ENCODE data around the gene PHACTR1. TPM values are rescaled to one million over a fixed set of nuclear protein-coding genes. Genes with fewer than 3 reads are reported as not detected.

PHACTR1 gene
- total and polyA plus RNA-seq, 9 of the 15 experiments (the other 6 are each of a cell fraction or from before 2014, with no cell fraction given), result 11.5 to 32.6 (median 22.0) TPM

GRCh38 chr6:12921467-12921866 lies 204.9 kb downstream of the PHACTR1 start:
- CTCF ChIA-PET (ENCODE audit: low intra/inter-chr PET ratio), result no interaction called here

More at GRCh38 chr6:12921467-12921866, 204.9 kb downstream of the PHACTR1 start:
- in situ Hi-C loops (cut with MboI), result no loop called here
- Histone ChIP-seq H3K4me3 (no peak overlapping the region), H3K9ac (ENCODE audit: insufficient read depth in 1 of 2, low read depth in 2 of 2, low read length in 2 of 2) (no peak overlapping the region), H3K36me3 (ENCODE audit: control insufficient read depth, insufficient read depth, low read length) (no peaks in the 10 kb centered on the region), H4K20me1 (replicated peaks; ENCODE audit: control insufficient read depth, insufficient read depth, low read length) (no peaks in the 10 kb centered on the region; the same call in 1 of the 2 replicates), H3K9me3 (replicated peaks; ENCODE audit: control insufficient read depth, insufficient read depth, low read depth, low read length) (no peaks in the 10 kb centered on the region), H3K27me3 (ENCODE audit: control insufficient read depth in 2 of 2, insufficient read depth in 2 of 2, low read length in 2 of 2) (no peaks in the 10 kb centered on the region), H2AFZ (ENCODE audit: low read depth, low read length) (no peak overlapping the region), H3K4me2 (ENCODE audit: insufficient read depth, low read length) (no peak overlapping the region), H3K79me2 (ENCODE audit: control insufficient read depth, insufficient read depth, low read length) (no peaks in the 10 kb centered on the region), H3K9me1 (ENCODE audit: control insufficient read depth, insufficient read depth, low read length) (no peaks in the 10 kb centered on the region), H3K4me1 (replicated peaks in 1 of 2; ENCODE audit: control insufficient read depth in 2 of 2, insufficient read depth in 2 of 2, low read length in 2 of 2) (no peaks in the 10 kb centered on the region), H3K27ac (ENCODE audit: extremely low read depth, low read depth, low read length) (no peak overlapping the region)
- no peak for ATAC-seq
- FAIRE-seq, result no peak
- BruUV-seq (replicated peaks), result no TSS peak
- TF ChIP-seq KDM5B (IDR thresholded peaks at IDR 0.05; ENCODE audit: insufficient replicate concordance, low read depth, low read length), result no peak
- no peak for TF ChIP-seq AFF4 (CRISPR knock-in tag; IDR thresholded peaks at IDR 0.05)
- intact Hi-C loops (cut with micrococcal nuclease), result no loop called here
- POLR2A ChIA-PET, result interaction anchor here (0.7 kb wide), 1 partner anchor 339 kb away, joined by 3 read pairs; no protein-coding TSS in a partner anchor
- DNase-seq (ENCODE audit: extremely low read depth in 1 of 4, low spot score in 3 of 4), result no peak
